Smooth muscle cell (in vitro differentiated cells): ENCODE results near the gene PRKN. TPM values are rescaled to one million over a fixed set of nuclear protein-coding genes. Genes with fewer than 3 reads are reported as not detected.

ENCODE experiments used
- DNase-seq: peaks from one replicate; lab custom pipeline; 2025; ENCODE audit not compliant: unreplicated experiment; lab: John Stamatoyannopoulos, UW
- H2AFZ ChIP-seq: fragments of 200-600 bp; sonication (generic); 2 replicates; pipeline ENCODE4 v1.6.0; 2016; ENCODE audit warnings: antibody characterized with exemption, low read depth, mild to moderate bottlenecking
- H3F3A ChIP-seq: fragments of 200-600 bp; sonication (generic); 2 replicates; pipeline ENCODE4 v1.6.0; 2017; ENCODE audit warnings: antibody characterized with exemption, low read depth
- H3K27ac ChIP-seq: fragments of 200-600 bp; sonication (generic); 2 replicates; pipeline ENCODE4 v1.5.1; 2016; ENCODE audit warnings: low read depth, mild to moderate bottlenecking
- H3K27me3 ChIP-seq: fragments of 200-600 bp; sonication (generic); 2 replicates; pipeline ENCODE4 v1.6.1; 2016; ENCODE audit warnings: low read depth, mild to moderate bottlenecking
- H3K36me3 ChIP-seq: fragments of 200-600 bp; sonication (generic); 2 replicates; pipeline ENCODE4 v1.5.1; 2016; ENCODE audit warnings: low read depth
- H3K4me1 ChIP-seq: fragments of 200-600 bp; sonication (generic); 2 replicates; pipeline ENCODE4 v1.5.1; 2016; ENCODE audit warnings: low read depth
- H3K4me2 ChIP-seq: fragments of 200-600 bp; sonication (generic); 2 replicates; pipeline ENCODE4 v1.6.0; 2016; ENCODE audit warnings: mild to moderate bottlenecking
- H3K4me3 ChIP-seq: fragments of 200-600 bp; sonication (generic); 2 replicates; pipeline ENCODE4 v1.5.1; 2016; ENCODE audit warnings: mild to moderate bottlenecking
- H3K79me2 ChIP-seq: fragments of 200-600 bp; sonication (generic); 2 replicates; pipeline ENCODE4 v1.6.0; 2016; ENCODE audit warnings: low read depth, mild to moderate bottlenecking
- H3K9ac ChIP-seq: fragments of 200-600 bp; sonication (generic); 2 replicates; pipeline ENCODE4 v1.6.0; 2016; ENCODE audit warnings: low read depth
- H3K9me3 ChIP-seq: fragments of 200-600 bp; sonication (generic); replicated peaks from 2 replicates; pipeline ENCODE4 v1.5.1; 2016; ENCODE audit warnings: low read depth
- H4K20me1 ChIP-seq: fragments of 200-600 bp; sonication (generic); 2 replicates; pipeline ENCODE4 v1.6.0; 2016; ENCODE audit warnings: low read depth
- CTCF ChIP-seq: fragments of 200-600 bp; sonication (generic); IDR thresholded peaks from 2 replicates; pipeline ENCODE4 v1.5.1; 2017; ENCODE audit warnings: borderline replicate concordance, mild to moderate bottlenecking, antibody characterized with exemption; ENCODE audit not compliant: insufficient read depth, poor library complexity, severe bottlenecking
- WGBS: methylation state at CpG from one replicate; pipeline ENCODE4 v1.1.7; 2016; ENCODE audit warnings: low lambda C conversion rate; 5-methylcytosine and 5-hydroxymethylcytosine counted together
- polyA plus RNA-seq: library from polyadenylated mRNA; unstranded; fragments of >200 nt; fragmentation: Nextera tagmentation; extraction: Ambion mirVana; gene quantifications from 2 replicates; pipeline ENCODE4 v1.2.1, GENCODE V29; 2016
- total RNA-seq: library from RNA; depleted of rRNA; stranded (reverse); fragments of >200 nt; gene quantifications from 2 replicates; pipeline ENCODE4 v1.2.3, GENCODE V29; 2014

PRKN gene
- total and polyA plus RNA-seq, 2 experiments from 2014 or later, result 0.81 to 5.1 TPM

GRCh38 chr6:162388383-162388777 is 339.2 kb downstream of the PRKN start:
- Histone ChIP-seq H3K4me3 (no peak overlapping the region), H2AFZ (no peak overlapping the region), H3K9me3 (no peaks in the 10 kb centered on the region), H3K79me2 (no peaks in the 10 kb centered on the region), H4K20me1 (no peaks in the 10 kb centered on the region), H3K27me3 (no peaks in the 10 kb centered on the region), H3K4me1 (no peaks in the 10 kb centered on the region), H3F3A (no peaks in the 10 kb centered on the region), H3K27ac (no peak overlapping the region), H3K36me3 (no peaks in the 10 kb centered on the region), H3K4me2 (no peak overlapping the region), H3K9ac (no peak overlapping the region)
- no peak for TF ChIP-seq CTCF
- WGBS, result 96% methylated on average over 2 of the region's 2 CpGs
- no peak for DNase-seq

GRCh38 chr6:162387718-162388382 is 339.7 kb downstream of the PRKN start:
- no peaks in the 10 kb centered on the region for H3F3A ChIP-seq
- no peaks in the 10 kb centered on the region for H3K27me3 ChIP-seq
- H4K20me1 ChIP-seq, result no peaks in the 10 kb centered on the region
- no peak overlapping the region for H3K27ac ChIP-seq
- H3K4me2 ChIP-seq, result no peak overlapping the region
- no peak overlapping the region for H2AFZ ChIP-seq
- no peak overlapping the region for H3K4me3 ChIP-seq
- DNase-seq, result no peak
- TF ChIP-seq CTCF, result no peak
- no peaks in the 10 kb centered on the region for H3K4me1 ChIP-seq
- 90% methylated on average over 15 of the region's 15 CpGs for WGBS
- no peaks in the 10 kb centered on the region for H3K79me2 ChIP-seq
- no peak overlapping the region for H3K9ac ChIP-seq
- H3K9me3 ChIP-seq, result no peaks in the 10 kb centered on the region
- H3K36me3 ChIP-seq, result no peaks in the 10 kb centered on the region

DNA sequence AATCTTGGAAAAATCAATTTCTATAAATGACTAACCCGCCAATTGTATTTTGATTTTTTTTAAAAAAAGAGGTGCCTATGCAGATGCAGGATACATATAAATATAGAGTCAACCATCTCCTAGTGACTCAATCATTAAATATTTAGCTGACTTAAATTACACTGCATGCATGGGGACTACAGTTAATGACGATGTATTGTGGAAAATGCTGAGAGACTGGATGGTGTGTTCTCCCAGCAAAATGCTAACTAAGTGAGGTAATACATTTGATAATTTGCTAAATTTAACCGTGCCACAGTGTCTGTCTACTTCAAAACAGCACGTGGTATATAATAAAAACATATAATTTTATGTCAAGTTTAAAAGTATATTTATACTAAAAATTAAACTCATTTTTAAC is 341.6 kb downstream of the PRKN start:
- Histone ChIP-seq H3K36me3 (no peaks in the 10 kb centered on the region), H3K4me2 (no peak overlapping the region), H3K79me2 (no peaks in the 10 kb centered on the region), H2AFZ (no peak overlapping the region), H3K27ac (no peak overlapping the region), H3K9me3 (no peaks in the 10 kb centered on the region), H4K20me1 (no peaks in the 10 kb centered on the region), H3K9ac (no peak overlapping the region), H3K27me3 (no peaks in the 10 kb centered on the region), H3F3A (no peaks in the 10 kb centered on the region), H3K4me1 (no peaks in the 10 kb centered on the region), H3K4me3 (no peak overlapping the region)
- TF ChIP-seq CTCF, result no peak
- 84% methylated on average over 4 of the region's 4 CpGs for WGBS
- DNase-seq, result no peak
